GM12892 (cell line): ENCODE data around the gene PDGFB.

ENCODE experiments used
- POLR2A ChIP-seq: IDR thresholded peaks from 2 replicates; pipeline ENCODE4 v1.6.1; 2011; ENCODE audit warnings: low read depth, low read length, control low read depth
- POLR2AphosphoS5 ChIP-seq: IDR thresholded peaks from 2 replicates; pipeline ENCODE4 v1.6.1; 2011; ENCODE audit warnings: low read depth, low read length, control low read depth
- TAF1 ChIP-seq: IDR thresholded peaks from 2 replicates; pipeline ENCODE4 v1.6.1; 2011; ENCODE audit warnings: low read depth, mild to moderate bottlenecking, control low read depth, low read length, borderline replicate concordance

- TF ChIP-seq TAF1 (no peak), POLR2AphosphoS5 (no peak), POLR2A (no peak)
Observed at GRCh38 chr22:39241794-39242594, 2.8 kb downstream of the PDGFB start.
